AG09309 (cell line): Measurements from ENCODE around the gene RAB25.

Source experiments
- DNase-seq: peaks from one replicate; pipeline ENCODE4 v3.0.0-alpha.2; 2010; ENCODE audit warnings: low read depth
- H3K4me3 ChIP-seq: 2 replicates; pipeline ENCODE4 v1.5.1; 2011; ENCODE audit warnings: mild to moderate bottlenecking, low read depth, low read length, moderate library complexity; ENCODE audit not compliant: control insufficient read depth
- TF ChIP-seq, protein P1 (sequence below): IDR thresholded peaks from 2 replicates; pipeline ENCODE4 v1.5.1; 2011; ENCODE audit warnings: mild to moderate bottlenecking, low read depth, low read length, inconsistent platforms; ENCODE audit not compliant: insufficient read depth, control insufficient read depth; ENCODE audit errors: missing control alignments

The RAB25 gene

DNA sequence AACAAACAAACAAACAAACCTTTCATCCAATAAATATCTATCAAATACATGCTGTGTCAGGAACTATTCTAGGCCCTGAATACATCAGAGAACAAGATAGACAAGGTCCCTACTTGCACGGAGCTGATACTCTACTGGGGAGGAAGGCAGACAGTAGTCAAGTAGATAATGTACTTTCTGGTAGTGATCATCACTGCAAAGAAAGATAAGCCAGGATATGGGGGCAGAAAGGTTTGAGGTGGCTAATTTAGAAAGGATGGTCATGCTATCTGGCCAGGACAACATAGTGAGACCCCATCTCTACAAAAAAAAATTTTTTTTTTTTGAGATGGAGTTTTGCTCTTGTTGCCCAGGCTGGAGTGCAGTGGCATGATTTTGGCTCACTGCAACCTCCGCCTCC, 30.6 kb downstream of the RAB25 start:
- TF ChIP-seq, protein P1, sequence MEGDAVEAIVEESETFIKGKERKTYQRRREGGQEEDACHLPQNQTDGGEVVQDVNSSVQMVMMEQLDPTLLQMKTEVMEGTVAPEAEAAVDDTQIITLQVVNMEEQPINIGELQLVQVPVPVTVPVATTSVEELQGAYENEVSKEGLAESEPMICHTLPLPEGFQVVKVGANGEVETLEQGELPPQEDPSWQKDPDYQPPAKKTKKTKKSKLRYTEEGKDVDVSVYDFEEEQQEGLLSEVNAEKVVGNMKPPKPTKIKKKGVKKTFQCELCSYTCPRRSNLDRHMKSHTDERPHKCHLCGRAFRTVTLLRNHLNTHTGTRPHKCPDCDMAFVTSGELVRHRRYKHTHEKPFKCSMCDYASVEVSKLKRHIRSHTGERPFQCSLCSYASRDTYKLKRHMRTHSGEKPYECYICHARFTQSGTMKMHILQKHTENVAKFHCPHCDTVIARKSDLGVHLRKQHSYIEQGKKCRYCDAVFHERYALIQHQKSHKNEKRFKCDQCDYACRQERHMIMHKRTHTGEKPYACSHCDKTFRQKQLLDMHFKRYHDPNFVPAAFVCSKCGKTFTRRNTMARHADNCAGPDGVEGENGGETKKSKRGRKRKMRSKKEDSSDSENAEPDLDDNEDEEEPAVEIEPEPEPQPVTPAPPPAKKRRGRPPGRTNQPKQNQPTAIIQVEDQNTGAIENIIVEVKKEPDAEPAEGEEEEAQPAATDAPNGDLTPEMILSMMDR, result no peak
- no peak overlapping the region for H3K4me3 ChIP-seq
- no peak for DNase-seq

- no peak for DNase-seq
- TF ChIP-seq, protein P1, result no peak
- H3K4me3 ChIP-seq, result no peak overlapping the region
These were observed 35.0 kb downstream of the RAB25 start for GRCh38 chr1:156095906-156096508.

- TF ChIP-seq, protein P1, result peak; percentile 97
- DNase-seq, result no peak
- no peak overlapping the region for H3K4me3 ChIP-seq
These were observed 35.9 kb downstream of the RAB25 start for GRCh38 chr1:156096640-156097391.

- no peak overlapping the region for H3K4me3 ChIP-seq
- TF ChIP-seq, protein P1, result no peak
- DNase-seq, result no peak
These were observed 36.7 kb downstream of the RAB25 start for GRCh38 chr1:156097499-156098178.

DNA sequence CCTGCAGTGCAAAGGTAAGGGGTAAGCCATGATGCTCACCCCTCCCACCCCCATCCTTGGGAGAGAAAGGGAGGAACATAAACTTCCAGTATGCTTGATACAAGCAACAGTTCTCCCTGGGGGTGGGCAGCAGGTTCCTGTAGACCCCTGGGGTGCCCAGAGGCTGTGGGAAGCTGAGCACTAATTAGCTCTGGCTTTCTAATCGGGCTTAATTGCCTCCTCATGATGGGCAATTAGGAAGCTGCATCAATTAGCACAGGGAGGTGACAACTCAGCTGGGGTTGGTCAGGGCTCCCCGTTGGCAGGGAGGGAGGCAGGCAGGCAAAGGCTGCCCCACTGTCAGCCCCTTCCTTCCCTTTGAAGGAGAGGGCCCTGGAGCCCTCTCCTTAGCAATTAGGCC, 37.8 kb downstream of the RAB25 start:
- no peak for DNase-seq
- no peak overlapping the region for H3K4me3 ChIP-seq
- TF ChIP-seq, protein P1, result no peak

DNA sequence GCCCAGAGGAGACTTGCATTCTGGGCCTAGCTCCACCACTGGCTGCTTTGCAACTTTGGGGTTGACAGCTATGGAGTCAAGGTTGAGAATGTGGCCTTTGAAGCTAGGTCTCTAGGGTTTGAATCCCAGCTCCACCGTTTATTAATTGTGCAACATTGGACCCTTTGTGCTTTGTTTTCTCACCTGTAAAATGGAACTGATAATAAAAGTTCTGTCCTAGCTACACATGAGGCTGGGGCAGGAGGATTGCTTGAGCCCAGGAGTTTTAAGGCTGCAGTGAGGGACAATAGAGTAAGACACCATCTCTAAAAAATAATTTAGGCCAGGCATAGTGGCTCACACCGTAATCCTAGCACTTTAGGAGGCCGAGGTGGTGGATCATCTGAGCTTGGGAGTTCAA, 38.3 kb downstream of the RAB25 start:
- no peak overlapping the region for H3K4me3 ChIP-seq
- TF ChIP-seq, protein P1, result no peak
- no peak for DNase-seq
